ENCODE data around the gene ERCC2.

Gene ERCC2

GRCh38 chr19:45303269-45304060, 66.9 kb downstream of the ERCC2 start:
- DNase-seq (ENCODE audit: low read depth in 2 of 2), result no peak

DNA sequence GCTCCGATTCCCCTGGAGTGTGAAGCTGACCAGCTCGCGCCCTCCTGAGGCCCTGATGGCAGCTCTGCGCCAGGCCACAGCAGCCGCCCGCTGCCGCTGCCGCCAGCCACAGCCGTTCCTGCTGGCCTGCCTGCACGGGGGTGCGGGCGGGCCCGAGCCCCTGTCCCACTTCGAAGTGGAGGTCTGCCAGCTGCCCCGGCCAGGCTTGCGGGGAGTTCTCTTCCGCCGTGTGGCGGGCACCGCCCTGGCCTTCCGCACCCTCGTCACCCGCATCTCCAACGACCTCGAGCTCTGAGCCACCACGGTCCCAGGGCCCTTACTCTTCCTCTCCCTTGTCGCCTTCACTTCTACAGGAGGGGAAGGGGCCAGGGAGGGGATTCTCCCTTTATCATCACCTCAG, 68.0 kb downstream of the ERCC2 start:
- DNase-seq (ENCODE audit: low read depth in 2 of 2), result no peak
